GM21367 (cell line): ENCODE data around the gene CFAP100.

ENCODE experiments used
- ATAC-seq: cut with Tn5 transposase; IDR thresholded peaks from one replicate; pipeline ENCODE4 v1.9.1; 2021; ENCODE audit not compliant: unreplicated experiment

CFAP100 gene

DNA sequence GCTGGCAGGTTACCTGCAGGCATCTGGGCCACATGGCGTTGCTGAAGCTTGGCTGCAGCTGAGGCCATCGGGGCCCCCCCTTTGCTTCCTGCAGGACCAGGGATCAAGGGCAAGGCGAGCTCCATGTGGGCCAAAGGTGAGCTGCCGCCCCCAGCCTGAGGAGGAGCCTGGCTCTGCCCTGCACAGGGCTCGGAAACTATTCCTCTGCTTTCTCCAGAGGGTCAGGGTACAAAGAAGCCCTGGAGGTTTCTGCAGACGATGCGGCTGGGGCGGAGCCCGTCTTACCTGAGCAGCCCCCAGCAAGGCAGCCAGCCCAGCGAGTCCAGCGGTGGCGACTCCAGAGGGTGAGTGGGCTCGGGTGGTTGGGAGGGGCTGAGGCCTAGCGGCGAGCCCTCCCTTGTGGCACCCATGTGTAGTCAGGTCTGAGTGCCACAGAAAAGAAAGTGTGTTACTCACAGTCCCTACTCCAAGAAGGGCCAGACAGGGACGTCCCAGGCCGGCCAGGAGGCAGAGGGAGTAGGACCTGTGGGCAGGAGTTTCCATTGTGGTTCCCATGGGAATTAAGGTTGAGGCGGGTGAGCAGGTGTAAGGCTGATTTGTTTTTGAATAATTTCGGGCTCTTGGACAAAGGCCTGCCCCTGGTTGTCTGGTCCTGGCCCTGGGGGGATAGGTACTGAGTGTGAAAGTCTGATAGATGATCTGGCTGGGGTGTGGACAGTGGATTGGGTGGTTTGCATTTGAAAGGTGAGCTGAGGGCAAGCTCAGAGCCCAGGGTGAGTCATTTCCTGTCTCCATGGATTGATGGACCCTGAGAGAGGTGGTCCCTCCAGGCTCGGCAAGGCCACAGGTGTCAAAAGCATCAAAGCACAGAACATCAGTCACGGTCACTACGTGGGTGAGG, 25.4 kb downstream of the CFAP100 start:
- ATAC-seq = no peak

- no peak for ATAC-seq
Observed at GRCh38 chr3:126421573-126422119, 26.9 kb downstream of the CFAP100 start.

- ATAC-seq = no peak
Observed at GRCh38 chr3:126422121-126422520, 27.4 kb downstream of the CFAP100 start.

DNA sequence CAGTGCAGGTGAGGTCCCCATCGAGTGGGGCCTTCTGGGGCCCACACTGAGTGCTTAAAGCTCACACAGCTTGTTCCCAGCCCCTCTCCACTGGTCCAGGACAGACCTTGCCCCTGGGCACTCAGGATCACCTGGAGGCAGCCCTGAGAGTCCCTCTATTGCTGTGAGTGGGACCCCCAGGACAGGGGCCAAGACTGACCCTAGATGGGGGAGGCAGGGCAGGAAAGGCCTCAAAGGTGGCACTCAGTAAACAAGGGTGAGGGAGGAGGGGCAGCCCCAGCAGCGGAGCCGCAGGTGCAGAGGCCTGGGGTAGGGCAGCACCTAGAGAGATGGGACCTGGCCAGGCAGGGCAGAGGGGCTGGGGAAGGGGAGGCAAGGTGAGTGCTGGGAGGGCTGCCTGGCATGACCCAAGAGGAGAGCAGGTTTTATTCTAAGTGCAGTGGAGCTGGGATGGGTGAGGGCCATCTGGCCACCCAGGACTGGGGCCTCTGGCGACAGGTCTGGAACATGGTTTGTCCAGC, 27.9 kb downstream of the CFAP100 start:
- ATAC-seq = no peak

DNA sequence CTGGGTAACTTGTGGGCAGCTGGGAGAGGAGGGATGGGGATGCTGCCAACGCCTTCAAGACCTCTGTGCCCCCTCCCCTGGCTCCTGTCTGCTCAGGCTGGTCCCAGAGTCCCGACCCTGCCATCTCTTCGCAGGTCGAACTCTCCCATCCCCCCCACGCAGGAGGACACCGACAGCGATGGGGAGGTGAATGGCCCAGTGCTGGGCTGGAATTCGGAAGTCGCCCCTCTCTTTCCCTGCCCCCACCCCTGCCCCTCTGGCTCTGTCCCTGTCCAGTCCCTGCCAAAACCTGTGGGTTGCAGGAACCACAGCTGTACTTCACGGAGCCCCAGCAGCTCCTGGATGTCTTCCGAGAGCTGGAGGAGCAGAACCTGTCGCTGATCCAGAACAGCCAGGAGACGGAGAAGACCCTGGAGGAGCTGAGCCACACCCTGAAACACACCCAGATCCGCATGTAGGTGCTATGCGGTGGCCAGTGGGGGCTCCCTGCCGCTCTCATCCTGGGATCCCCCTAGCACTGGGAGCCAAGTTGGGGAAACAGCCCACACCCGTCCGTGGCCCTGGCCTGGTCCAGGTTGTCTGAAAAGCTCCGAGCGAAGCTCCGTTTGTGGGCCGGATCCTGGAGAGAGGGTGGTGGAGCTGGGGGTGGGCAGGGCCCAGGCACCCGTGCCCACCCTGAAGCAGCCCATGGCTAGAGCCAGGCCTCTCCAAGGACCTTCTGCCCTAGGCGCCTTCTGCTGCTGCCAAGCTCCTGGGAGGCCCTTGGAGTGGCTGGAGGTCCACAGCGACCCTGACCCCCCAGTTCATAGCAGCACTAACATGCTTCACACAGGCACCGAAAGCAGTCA, 28.7 kb downstream of the CFAP100 start:
- no peak for ATAC-seq

DNA sequence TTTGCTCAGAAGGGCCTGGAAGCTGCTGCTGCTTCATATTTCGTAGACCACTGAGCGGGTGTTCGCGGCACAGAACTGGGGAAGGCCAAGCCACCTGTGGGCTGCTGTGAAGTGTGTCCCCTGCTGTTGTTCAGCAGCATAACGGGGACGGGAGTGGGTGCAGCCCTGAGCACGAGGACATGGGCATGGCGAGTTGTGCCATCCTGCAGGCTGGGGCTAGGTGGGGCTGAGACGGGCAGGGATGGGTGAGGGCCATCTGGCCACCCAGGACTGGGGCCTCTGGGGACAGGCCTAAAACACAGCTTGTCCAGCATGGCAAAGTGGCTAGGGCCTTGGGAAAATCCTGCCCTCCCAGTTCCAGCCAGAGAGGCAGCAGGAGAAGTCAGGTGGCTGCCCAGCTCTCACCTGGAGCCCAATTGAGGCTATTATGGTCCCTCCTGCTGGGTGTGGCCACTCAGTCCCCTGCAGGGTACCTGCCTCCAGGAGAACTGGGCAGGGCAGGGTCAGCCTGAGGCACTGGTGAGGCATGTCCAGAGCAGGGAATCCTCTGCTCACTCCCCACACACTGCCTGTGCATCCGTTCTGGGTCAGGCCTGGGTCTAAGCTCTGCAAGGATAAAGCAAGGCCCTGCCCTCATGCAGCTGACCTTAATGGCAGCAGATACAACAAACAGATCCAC, 29.5 kb downstream of the CFAP100 start:
- no peak for ATAC-seq

DNA sequence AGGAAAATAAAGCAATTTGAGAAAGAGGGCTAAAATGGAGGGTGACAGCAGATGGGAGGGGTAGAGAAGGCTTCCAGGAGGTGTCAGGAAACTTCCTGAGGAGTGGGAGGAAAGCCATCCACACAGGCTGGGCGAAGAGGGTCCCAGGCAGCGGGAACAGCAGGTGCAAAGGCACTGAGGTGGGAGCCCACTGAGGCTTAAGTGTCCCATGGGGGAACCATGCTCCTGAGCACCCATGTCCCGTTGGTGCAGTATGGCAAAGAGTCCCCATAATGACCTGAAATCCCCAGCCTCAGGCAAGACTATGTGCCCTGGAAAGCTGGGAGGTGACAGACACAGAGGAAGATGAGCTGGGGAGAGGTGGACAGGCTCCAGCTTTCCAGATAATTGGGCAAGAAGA, 30.0 kb downstream of the CFAP100 start:
- no peak for ATAC-seq

- ATAC-seq = peak; percentile 65
Observed at GRCh38 chr3:126431103-126431534, 36.4 kb downstream of the CFAP100 start.

GRCh38 chr3:126432361-126433104, 37.8 kb downstream of the CFAP100 start:
- no peak for ATAC-seq

DNA sequence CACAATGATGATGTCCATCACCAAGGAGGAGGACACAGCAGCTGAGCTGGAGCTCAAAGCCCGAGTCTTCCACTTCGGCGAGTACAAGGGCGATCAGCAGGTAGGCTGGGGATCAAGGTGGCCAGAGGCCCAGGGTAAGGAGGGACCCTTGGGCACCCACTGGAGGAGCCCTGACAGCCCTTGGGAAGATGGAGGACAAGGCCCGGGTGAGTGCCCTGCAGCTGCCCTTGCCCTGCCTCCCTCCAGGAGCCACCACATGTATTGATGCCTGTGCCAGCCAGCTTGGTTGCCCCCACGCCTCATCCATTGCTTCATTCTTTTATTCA, 38.4 kb downstream of the CFAP100 start:
- ATAC-seq = no peak

GRCh38 chr3:126433496-126434263, 39.0 kb downstream of the CFAP100 start:
- ATAC-seq = no peak

DNA sequence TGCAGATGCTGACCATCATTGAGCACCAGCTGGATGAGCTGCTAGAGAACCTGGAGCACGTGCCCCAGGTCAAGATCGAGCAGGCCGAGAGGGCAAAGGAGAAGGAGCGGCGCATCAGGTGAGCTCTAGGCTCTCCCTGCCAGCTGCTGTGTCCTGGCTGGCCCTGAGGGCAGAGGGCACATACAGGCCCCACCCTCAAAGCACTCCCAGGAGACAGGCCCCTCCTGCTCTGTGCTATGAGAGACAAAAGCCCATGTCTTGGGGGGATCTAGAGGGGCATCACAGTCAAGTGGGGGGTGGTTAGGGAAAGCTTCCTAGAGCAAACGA, 39.5 kb downstream of the CFAP100 start:
- ATAC-seq = no peak

DNA sequence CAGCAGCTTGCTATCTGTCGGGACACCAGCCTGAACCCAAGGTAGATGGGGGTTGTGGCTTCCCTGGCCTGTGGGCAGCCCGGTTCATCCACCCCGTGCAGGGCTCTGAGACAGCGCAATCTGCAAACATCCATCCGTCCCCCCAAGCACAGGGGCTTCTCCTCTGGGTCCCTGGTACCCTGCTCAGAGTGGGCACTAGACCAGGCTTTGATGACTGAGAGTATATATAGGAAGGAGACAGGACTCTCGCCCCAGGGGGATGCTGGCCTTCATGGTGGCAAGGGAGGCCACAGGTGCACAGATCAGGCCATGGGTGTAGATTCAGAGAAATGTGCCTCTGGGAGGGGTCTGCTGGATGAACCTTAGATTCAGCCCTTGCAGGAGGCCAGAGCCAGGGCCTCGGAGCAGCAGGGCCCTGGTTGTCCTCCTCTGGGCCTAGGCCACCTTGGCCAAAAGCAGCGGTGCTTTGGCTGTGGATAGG, 40.3 kb downstream of the CFAP100 start:
- ATAC-seq = no peak

- ATAC-seq = no peak
Observed at GRCh38 chr3:126435456-126436315, 41.0 kb downstream of the CFAP100 start.

DNA sequence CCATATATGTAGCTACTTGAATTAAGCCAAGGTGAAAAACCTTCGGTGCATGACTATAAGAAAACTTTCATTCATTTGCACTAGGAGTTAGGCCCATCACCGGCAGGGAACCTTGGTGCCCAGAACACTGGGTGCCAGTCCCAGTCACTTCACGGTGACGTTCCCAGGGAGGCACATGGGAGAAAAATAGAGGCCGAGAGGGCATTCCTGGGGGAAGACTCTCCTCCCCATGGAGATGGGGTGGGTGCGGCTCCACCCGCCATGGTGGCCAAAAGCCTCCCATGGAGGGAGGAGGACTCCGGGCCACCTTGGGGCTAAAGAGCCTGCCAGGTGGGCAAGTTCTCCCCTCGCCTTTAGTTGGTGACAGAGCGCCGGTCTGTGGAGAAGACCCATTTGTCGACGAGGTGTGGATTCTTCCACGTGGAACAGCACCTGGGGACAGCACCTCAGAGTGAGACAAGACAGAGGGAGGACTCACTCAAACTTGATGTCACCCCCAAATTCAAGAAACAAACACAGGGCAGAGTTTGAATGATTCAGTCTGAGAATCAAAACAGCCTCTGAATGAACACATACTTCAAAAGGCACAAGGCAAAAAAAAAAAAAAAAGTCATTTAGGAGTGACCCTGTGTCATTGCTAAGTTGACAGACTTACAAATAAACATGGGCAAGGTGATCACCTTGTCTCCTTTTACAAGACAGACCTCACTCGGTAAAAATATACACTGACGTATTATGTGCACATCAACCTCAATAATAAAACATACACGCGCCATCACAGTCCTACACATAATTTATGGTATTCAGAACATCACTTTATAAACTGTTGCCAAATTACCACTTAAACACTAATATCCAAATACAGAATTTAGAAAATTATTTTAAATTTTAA, 42.4 kb downstream of the CFAP100 start:
- ATAC-seq = no peak

GRCh38 chr3:126438186-126438585, 43.5 kb downstream of the CFAP100 start:
- no peak for ATAC-seq

DNA sequence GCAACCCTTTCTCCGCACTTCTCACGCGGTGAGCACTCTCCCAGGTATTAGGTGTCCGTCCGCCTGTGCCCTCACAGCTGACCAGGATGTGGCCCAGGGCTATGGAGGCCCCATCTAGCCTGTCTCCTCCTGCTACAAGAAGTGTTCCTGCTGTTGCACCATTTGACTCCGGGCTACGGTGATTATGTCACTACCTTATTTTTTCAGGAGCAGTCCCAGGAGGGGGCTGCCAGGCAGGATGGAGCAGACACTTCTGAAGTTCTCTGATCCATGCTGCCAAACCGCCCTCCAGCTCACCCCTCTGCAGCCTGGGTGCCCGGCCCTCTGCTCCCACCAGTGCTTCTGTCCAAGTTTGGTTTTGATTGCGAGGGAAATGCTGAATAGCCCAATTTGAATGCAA, 44.0 kb downstream of the CFAP100 start:
- ATAC-seq = no peak
